Loucy (cell line): ENCODE results near the gene EIF1B.

Experiments used
- CTCF ChIP-seq: fragments of 200-600 bp; sonication (generic); conservative IDR thresholded peaks from 2 replicates; pipeline ENCODE4 v1.5.1; 2014; ENCODE audit warnings: mild to moderate bottlenecking, antibody characterized with exemption, low read length
- EZH2phosphoT487 ChIP-seq: fragments of 200-600 bp; IDR thresholded peaks from 2 replicates; pipeline ENCODE4 v1.6.1; 2018; ENCODE audit warnings: antibody characterized with exemption, mild to moderate bottlenecking, moderate library complexity, borderline replicate concordance

DNA sequence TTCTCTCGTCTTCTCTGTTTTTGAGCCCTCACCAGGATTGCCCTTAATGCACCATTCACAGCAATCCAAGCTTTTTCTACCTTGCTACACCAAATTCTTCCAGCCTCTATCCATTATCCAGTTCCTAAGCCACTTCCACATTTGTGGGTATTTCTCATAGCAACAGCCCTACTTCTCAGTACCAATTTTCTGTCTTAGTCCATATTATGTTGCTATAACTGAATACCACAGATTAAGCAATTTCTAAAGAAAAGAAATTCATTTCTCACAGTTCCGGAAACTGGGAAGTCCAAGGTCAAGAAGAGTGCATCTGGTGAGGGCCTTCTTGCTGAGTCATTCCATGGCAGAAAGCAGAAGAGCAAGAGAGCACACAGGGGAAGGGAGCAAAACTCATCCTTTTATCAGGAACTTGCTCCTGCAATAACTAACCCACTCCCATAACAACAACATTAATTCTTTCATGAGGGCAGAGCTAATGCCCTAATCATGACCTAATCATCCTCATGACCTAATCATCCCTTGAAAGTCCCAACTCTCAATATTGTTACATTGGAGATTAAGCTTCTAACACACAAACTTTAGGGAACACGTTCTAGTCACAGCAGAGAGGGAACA, 9.7 kb upstream of the EIF1B start:
- no peak for TF ChIP-seq CTCF
- no peak for TF ChIP-seq EZH2phosphoT487
